Endothelial cell (in vitro differentiated cells): ENCODE measurements around the gene RIMBP2. TPM values are rescaled to one million over a fixed set of nuclear protein-coding genes. Genes with fewer than 3 reads are reported as not detected.

Experiments
- DNase-seq: peaks from one replicate; pipeline ENCODE4 v3.0.0; 2021; ENCODE audit warnings: low spot score
- H3K27ac Mint-ChIP-seq: one replicate; pipeline ENCODE4 v1.8.0; 2021; ENCODE audit warnings: mixed read lengths, inconsistent platforms; ENCODE audit not compliant: unreplicated experiment
- H3K27me3 Mint-ChIP-seq: one replicate; pipeline ENCODE4 v1.8.0; 2021; ENCODE audit warnings: mild to moderate bottlenecking, moderate library complexity, mixed read lengths, inconsistent platforms; ENCODE audit not compliant: unreplicated experiment
- H3K36me3 Mint-ChIP-seq: one replicate; pipeline ENCODE4 v1.8.0; 2021; ENCODE audit warnings: mild to moderate bottlenecking, low read depth, mixed read lengths, inconsistent platforms; ENCODE audit not compliant: unreplicated experiment
- H3K4me1 Mint-ChIP-seq: one replicate; pipeline ENCODE4 v1.8.0; 2021; ENCODE audit warnings: mild to moderate bottlenecking, mixed read lengths, inconsistent platforms; ENCODE audit not compliant: unreplicated experiment
- H3K4me3 Mint-ChIP-seq: one replicate; pipeline ENCODE4 v1.8.0; 2021; ENCODE audit warnings: mild to moderate bottlenecking, mixed read lengths, inconsistent platforms; ENCODE audit not compliant: unreplicated experiment
- H3K9me3 Mint-ChIP-seq: one replicate; pipeline ENCODE4 v1.8.0; 2021; ENCODE audit warnings: mixed read lengths, inconsistent platforms; ENCODE audit not compliant: unreplicated experiment
- total RNA-seq: library from RNA; stranded (reverse); fragmentation: NEBNext Ultra II Directional; extraction: Animal tissue kit (Norgen Biotek cat#: 25700); gene quantifications from one replicate; pipeline ENCODE4 v1.2.1, GENCODE V29; 2021; ENCODE audit not compliant: unreplicated experiment
- TF ChIP-seq, protein P1 (sequence below): fragments of 200-600 bp; sonication (generic); IDR thresholded peaks from one replicate; pipeline ENCODE4 v1.5.0; 2021; ENCODE audit warnings: antibody characterized with exemption; ENCODE audit not compliant: unreplicated experiment

RIMBP2 gene
- total RNA-seq, 1 donor from 2014 or later, result 1.4 TPM

DNA sequence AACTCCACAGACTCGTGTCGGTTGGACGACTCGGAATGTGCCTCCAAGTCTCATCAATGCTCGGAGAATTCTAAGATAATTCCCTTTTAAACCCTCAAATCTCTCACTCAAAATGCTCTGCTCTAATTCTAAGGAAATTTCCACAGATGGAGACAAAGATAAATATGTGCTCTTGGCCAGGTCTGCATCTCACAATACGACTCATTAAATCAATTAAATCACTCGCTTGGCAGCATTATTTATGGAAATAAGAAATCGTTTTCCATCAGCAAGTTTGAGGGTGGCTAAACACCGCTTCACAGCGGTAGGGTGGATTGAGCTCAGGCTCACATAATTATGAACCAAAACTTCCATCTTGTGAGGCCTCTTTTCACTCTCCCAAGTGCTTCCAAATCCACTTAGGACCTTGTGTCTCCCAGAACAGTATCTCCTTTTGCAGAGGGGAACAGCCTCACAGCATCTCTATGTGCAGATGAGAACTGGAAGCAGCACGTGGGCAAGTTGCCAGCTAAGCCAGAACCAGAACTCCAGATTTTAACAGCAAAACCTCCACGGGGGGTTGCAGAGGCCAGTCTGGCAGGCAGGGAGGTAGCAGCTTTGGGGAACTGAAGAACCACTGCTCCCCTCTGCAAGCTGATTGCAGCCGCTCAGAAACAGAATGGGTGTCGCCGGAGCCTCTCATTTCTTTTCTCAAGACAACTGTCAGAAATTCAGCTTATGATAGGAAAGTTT is 43.8 kb downstream of the RIMBP2 start:
- Mint-ChIP-seq H3K9me3 (peaks cover 32% of the 10 kb centered on the region), H3K36me3 (peaks cover 7% of the 10 kb centered on the region)
- TF ChIP-seq, protein P1, sequence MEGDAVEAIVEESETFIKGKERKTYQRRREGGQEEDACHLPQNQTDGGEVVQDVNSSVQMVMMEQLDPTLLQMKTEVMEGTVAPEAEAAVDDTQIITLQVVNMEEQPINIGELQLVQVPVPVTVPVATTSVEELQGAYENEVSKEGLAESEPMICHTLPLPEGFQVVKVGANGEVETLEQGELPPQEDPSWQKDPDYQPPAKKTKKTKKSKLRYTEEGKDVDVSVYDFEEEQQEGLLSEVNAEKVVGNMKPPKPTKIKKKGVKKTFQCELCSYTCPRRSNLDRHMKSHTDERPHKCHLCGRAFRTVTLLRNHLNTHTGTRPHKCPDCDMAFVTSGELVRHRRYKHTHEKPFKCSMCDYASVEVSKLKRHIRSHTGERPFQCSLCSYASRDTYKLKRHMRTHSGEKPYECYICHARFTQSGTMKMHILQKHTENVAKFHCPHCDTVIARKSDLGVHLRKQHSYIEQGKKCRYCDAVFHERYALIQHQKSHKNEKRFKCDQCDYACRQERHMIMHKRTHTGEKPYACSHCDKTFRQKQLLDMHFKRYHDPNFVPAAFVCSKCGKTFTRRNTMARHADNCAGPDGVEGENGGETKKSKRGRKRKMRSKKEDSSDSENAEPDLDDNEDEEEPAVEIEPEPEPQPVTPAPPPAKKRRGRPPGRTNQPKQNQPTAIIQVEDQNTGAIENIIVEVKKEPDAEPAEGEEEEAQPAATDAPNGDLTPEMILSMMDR, result no peak

DNA sequence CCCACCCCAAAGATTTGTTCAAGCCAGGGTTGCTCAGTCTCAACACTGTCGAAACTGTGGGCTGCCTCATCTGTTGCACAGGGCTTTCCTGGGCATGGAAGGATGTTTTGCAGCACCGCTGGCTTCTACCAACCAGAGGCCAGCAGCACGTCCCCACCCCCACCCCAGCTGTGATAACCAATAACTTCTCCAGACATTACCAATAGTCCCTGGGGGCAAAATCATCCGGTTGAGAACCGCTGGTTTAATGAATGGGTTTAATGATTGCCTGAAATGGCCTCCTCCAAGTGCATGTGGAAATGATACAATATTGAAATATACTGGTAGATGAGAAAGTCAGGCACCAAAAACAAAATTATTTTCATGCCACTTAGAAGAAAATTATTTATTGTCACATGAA is 44.5 kb downstream of the RIMBP2 start:
- Mint-ChIP-seq H3K9me3 (peaks cover 28% of the 10 kb centered on the region), H3K4me1 (no peaks in the 10 kb centered on the region), H3K36me3 (peaks cover 9% of the 10 kb centered on the region), H3K4me3 (no peak overlapping the region), H3K27ac (no peak overlapping the region), H3K27me3 (peaks cover 12% of the 10 kb centered on the region)
- TF ChIP-seq, protein P1, result no peak
- DNase-seq, result no peak

More for the DNA sequence above, 43.8 kb downstream of the RIMBP2 start:
- no peak overlapping the region for H3K27ac Mint-ChIP-seq
- no peaks in the 10 kb centered on the region for H3K4me1 Mint-ChIP-seq
- H3K27me3 Mint-ChIP-seq, result peaks cover 13% of the 10 kb centered on the region
- DNase-seq, result no peak
- no peak overlapping the region for H3K4me3 Mint-ChIP-seq

DNA sequence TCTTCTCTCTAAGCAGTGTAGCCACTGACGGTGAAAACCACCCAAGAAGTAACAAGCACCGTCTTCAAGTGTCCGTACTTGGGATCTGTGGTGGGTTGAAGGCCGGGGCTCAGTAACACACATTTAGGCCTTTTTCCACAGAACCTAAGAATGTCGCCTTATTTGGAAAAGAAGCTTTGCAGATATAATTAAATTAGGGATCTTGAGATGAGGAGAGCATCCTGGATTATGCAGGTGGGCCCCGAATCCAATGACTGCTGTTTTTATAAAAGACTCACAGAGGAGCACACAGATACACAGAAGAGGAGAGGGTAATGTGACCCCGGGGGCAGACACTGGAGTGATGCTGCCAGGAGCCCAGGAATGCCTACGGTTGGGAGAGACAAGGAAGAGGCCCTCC is 46.3 kb downstream of the RIMBP2 start:
- Mint-ChIP-seq H3K4me1 (no peaks in the 10 kb centered on the region), H3K27ac (peak overlapping the region; percentile 21), H3K36me3 (peaks cover 9% of the 10 kb centered on the region), H3K4me3 (no peak overlapping the region), H3K27me3 (peaks cover 12% of the 10 kb centered on the region), H3K9me3 (peaks cover 33% of the 10 kb centered on the region)
- TF ChIP-seq, protein P1, result no peak
- DNase-seq, result no peak

DNA sequence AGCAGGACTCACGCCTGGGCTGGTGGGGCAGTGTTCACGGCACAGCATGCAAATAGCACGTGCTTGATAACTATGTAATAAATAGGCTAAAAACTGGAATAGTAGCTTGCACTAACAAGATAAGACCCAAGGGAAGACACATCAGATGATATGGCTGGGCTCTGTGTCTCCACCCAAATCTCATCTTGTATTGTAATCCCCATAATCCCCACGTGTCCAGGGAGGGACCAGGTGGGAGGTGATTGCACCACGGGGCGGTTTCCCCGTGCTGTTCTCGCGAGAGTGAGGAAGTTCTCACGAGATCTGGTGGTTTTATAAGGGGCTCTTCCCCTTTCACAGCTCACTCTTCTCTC is 46.9 kb downstream of the RIMBP2 start:
- peaks cover 11% of the 10 kb centered on the region for H3K36me3 Mint-ChIP-seq
- no peak overlapping the region for H3K27ac Mint-ChIP-seq
- no peak for DNase-seq
- H3K4me3 Mint-ChIP-seq, result no peak overlapping the region
- peaks cover 33% of the 10 kb centered on the region for H3K9me3 Mint-ChIP-seq
- peaks cover 12% of the 10 kb centered on the region for H3K27me3 Mint-ChIP-seq
- TF ChIP-seq, protein P1, result no peak
- no peaks in the 10 kb centered on the region for H3K4me1 Mint-ChIP-seq
